ENCODE measurements around the gene RALB.

Gene RALB

DNA sequence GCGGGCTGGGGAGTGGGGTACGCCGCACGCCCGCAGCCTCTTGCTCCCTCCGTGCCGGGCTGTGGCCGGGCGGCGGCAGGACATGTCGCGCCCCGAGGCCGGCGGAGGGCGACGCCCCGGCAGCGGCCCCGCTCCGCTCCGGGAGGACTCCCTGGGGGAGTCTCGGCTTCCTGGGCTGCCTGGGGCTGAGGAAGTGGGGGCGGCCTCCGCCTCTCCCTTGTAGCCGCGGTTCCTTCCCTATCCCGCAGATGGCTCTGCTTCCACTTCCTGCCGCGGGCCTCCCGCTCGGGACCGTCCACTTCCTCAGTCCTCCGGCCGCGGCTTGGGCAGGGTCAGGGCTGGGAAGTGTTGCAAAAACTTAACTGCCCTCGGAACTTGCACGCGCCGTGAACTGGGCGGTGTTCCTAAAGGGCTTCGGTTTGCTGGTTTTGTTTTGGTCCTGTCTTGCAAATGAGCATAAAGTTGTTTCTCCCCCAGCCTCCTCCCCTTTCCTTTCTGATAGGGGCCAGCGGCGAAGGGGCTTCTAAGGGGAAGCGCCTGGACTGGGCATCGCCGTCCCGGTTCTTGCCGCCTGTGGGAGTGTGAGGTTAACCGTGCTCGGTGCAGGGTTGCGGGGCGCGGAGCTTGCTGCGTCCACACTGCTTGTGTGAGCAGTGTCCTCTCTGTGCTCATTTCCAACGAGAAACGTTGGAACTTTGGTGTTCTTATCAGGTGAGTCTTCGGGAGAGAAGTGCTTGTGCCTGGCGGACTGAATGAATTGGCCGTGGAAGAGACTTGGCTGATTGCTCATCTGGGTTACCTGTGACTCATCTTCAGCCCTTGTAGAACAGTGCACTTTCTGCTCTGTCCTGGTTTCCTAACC, 600 bp downstream of the RALB start (continued):
- TF ChIP-seq ZBTB48 (tag by site-specific recombination; IDR thresholded peaks at IDR 0.05), result 0 out of 2 replicates have a peak, but pooled peaks have one; percentile 33
- TF ChIP-seq ZNF623 (tag by site-specific recombination; IDR thresholded peaks at IDR 0.05), result no peak
- TF ChIP-seq ZNF600 (tag by site-specific recombination; IDR thresholded peaks at IDR 0.05), result 0 out of 2 replicates have a peak, but pooled peaks have one; percentile 39
- TF ChIP-seq, protein P1, sequence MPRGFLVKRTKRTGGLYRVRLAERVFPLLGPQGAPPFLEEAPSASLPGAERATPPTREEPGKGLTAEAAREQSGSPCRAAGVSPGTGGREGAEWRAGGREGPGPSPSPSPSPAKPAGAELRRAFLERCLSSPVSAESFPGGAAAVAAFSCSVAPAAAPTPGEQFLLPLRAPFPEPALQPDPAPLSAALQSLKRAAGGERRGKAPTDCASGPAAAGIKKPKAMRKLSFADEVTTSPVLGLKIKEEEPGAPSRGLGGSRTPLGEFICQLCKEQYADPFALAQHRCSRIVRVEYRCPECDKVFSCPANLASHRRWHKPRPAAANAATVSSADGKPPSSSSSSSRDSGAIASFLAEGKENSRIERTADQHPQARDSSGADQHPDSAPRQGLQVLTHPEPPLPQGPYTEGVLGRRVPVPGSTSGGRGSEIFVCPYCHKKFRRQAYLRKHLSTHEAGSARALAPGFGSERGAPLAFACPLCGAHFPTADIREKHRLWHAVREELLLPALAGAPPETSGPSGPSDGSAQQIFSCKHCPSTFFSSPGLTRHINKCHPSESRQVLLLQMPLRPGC (tag by site-specific recombination; IDR thresholded peaks at IDR 0.05), result no peak
- no peak for TF ChIP-seq ZNF221 (tag by site-specific recombination; IDR thresholded peaks at IDR 0.05; ENCODE audit: borderline replicate concordance)
- TF ChIP-seq, protein P2, sequence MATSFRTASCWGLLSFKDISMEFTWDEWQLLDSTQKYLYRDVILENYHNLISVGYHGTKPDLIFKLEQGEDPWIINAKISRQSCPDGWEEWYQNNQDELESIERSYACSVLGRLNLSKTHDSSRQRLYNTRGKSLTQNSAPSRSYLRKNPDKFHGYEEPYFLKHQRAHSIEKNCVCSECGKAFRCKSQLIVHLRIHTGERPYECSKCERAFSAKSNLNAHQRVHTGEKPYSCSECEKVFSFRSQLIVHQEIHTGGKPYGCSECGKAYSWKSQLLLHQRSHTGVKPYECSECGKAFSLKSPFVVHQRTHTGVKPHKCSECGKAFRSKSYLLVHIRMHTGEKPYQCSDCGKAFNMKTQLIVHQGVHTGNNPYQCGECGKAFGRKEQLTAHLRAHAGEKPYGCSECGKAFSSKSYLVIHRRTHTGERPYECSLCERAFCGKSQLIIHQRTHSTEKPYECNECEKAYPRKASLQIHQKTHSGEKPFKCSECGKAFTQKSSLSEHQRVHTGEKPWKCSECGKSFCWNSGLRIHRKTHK (tag by site-specific recombination; IDR thresholded peaks at IDR 0.05), result no peak
- TF ChIP-seq, protein P3, sequence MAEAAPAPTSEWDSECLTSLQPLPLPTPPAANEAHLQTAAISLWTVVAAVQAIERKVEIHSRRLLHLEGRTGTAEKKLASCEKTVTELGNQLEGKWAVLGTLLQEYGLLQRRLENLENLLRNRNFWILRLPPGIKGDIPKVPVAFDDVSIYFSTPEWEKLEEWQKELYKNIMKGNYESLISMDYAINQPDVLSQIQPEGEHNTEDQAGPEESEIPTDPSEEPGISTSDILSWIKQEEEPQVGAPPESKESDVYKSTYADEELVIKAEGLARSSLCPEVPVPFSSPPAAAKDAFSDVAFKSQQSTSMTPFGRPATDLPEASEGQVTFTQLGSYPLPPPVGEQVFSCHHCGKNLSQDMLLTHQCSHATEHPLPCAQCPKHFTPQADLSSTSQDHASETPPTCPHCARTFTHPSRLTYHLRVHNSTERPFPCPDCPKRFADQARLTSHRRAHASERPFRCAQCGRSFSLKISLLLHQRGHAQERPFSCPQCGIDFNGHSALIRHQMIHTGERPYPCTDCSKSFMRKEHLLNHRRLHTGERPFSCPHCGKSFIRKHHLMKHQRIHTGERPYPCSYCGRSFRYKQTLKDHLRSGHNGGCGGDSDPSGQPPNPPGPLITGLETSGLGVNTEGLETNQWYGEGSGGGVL (tag by site-specific recombination; IDR thresholded peaks at IDR 0.05), result no peak
- TF ChIP-seq, protein P4, sequence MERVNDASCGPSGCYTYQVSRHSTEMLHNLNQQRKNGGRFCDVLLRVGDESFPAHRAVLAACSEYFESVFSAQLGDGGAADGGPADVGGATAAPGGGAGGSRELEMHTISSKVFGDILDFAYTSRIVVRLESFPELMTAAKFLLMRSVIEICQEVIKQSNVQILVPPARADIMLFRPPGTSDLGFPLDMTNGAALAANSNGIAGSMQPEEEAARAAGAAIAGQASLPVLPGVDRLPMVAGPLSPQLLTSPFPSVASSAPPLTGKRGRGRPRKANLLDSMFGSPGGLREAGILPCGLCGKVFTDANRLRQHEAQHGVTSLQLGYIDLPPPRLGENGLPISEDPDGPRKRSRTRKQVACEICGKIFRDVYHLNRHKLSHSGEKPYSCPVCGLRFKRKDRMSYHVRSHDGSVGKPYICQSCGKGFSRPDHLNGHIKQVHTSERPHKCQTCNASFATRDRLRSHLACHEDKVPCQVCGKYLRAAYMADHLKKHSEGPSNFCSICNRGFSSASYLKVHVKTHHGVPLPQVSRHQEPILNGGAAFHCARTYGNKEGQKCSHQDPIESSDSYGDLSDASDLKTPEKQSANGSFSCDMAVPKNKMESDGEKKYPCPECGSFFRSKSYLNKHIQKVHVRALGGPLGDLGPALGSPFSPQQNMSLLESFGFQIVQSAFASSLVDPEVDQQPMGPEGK (tag by site-specific recombination; IDR thresholded peaks at IDR 0.05), result no peak
- TF ChIP-seq ZNF624 (tag by site-specific recombination; IDR thresholded peaks at IDR 0.05), result no peak
- TF ChIP-seq RBAK (tag by site-specific recombination; IDR thresholded peaks at IDR 0.05), result no peak
- no peak for TF ChIP-seq ZNF140 (tag by site-specific recombination; IDR thresholded peaks at IDR 0.05)
- no peak for TF ChIP-seq ZFP69B (tag by site-specific recombination; IDR thresholded peaks at IDR 0.05)
- no peak for TF ChIP-seq ZNF701 (tag by site-specific recombination; IDR thresholded peaks at IDR 0.05)
- TF ChIP-seq TRIM28 (IDR thresholded peaks at IDR 0.05; ENCODE audit: borderline replicate concordance, low read length), result no peak
- TF ChIP-seq, protein P5, sequence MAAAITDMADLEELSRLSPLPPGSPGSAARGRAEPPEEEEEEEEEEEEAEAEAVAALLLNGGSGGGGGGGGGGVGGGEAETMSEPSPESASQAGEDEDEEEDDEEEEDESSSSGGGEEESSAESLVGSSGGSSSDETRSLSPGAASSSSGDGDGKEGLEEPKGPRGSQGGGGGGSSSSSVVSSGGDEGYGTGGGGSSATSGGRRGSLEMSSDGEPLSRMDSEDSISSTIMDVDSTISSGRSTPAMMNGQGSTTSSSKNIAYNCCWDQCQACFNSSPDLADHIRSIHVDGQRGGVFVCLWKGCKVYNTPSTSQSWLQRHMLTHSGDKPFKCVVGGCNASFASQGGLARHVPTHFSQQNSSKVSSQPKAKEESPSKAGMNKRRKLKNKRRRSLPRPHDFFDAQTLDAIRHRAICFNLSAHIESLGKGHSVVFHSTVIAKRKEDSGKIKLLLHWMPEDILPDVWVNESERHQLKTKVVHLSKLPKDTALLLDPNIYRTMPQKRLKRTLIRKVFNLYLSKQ (tag by site-specific recombination; IDR thresholded peaks at IDR 0.05; ENCODE audit: borderline replicate concordance), result no peak
- TF ChIP-seq IKZF3 (tag by site-specific recombination; IDR thresholded peaks at IDR 0.05), result peak; percentile 34; the same call in 1 of the 2 replicates
- no peak for TF ChIP-seq ZNF223 (tag by site-specific recombination; IDR thresholded peaks at IDR 0.05)
- no peak for TF ChIP-seq ZNF558 (tag by site-specific recombination; IDR thresholded peaks at IDR 0.05)
- no peak for TF ChIP-seq ZNF626 (tag by site-specific recombination; IDR thresholded peaks at IDR 0.05)
- TF ChIP-seq, protein P6, sequence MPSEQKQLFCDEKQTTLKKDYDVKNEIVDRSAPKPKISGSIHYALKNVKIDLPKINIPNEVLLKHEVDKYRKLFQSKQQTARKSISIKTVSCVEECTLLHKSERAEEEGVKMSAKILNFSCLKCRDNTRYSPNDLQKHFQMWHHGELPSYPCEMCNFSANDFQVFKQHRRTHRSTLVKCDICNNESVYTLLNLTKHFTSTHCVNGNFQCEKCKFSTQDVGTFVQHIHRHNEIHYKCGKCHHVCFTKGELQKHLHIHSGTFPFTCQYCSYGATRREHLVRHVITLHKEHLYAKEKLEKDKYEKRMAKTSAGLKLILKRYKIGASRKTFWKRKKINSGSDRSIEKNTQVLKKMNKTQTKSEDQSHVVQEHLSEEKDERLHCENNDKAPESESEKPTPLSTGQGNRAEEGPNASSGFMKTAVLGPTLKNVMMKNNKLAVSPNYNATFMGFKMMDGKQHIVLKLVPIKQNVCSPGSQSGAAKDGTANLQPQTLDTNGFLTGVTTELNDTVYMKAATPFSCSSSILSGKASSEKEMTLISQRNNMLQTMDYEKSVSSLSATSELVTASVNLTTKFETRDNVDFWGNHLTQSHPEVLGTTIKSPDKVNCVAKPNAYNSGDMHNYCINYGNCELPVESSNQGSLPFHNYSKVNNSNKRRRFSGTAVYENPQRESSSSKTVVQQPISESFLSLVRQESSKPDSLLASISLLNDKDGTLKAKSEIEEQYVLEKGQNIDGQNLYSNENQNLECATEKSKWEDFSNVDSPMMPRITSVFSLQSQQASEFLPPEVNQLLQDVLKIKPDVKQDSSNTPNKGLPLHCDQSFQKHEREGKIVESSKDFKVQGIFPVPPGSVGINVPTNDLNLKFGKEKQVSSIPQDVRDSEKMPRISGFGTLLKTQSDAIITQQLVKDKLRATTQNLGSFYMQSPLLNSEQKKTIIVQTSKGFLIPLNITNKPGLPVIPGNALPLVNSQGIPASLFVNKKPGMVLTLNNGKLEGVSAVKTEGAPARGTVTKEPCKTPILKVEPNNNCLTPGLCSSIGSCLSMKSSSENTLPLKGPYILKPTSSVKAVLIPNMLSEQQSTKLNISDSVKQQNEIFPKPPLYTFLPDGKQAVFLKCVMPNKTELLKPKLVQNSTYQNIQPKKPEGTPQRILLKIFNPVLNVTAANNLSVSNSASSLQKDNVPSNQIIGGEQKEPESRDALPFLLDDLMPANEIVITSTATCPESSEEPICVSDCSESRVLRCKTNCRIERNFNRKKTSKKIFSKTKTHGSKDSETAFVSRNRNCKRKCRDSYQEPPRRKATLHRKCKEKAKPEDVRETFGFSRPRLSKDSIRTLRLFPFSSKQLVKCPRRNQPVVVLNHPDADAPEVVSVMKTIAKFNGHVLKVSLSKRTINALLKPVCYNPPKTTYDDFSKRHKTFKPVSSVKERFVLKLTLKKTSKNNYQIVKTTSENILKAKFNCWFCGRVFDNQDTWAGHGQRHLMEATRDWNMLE (tag by site-specific recombination; conservative IDR thresholded peaks at IDR 0.05; ENCODE audit: low read depth), result no peak
- TF ChIP-seq ZNF549 (tag by site-specific recombination; IDR thresholded peaks at IDR 0.05), result no peak
- no peak for TF ChIP-seq ZNF155 (tag by site-specific recombination; IDR thresholded peaks at IDR 0.05)
- TF ChIP-seq ZNF791 (tag by site-specific recombination; IDR thresholded peaks at IDR 0.05), result no peak
- TF ChIP-seq EGR2 (tag by site-specific recombination; IDR thresholded peaks at IDR 0.05; ENCODE audit: low read depth), result no peak
- TF ChIP-seq ZNF239 (tag by site-specific recombination; IDR thresholded peaks at IDR 0.05), result no peak
- no peak for TF ChIP-seq ZNF157 (tag by site-specific recombination; IDR thresholded peaks at IDR 0.05)

All from HEK293 (cell line).